Osteocyte (in vitro differentiated cells): ENCODE data around the gene NTN4. TPM values are rescaled to one million over a fixed set of nuclear protein-coding genes. Genes with fewer than 3 reads are reported as not detected.
"Not testable (repeated sequence)": the region's sequence is repeated elsewhere in the genome, so short reads cannot be mapped to it uniquely, and the experiment has no call there.

Experiments used
- DNase-seq: peaks from one replicate; pipeline ENCODE4 v3.0.0; 2021; ENCODE audit warnings: mixed read lengths; ENCODE audit not compliant: unreplicated experiment; ENCODE audit errors: extremely low spot score
- H3K27ac Mint-ChIP-seq: one replicate; pipeline ENCODE4 v1.8.0; 2021; ENCODE audit warnings: mild to moderate bottlenecking, mixed read lengths; ENCODE audit not compliant: unreplicated experiment
- H3K27me3 Mint-ChIP-seq: one replicate; pipeline ENCODE4 v1.8.0; 2021; ENCODE audit warnings: mixed read lengths; ENCODE audit not compliant: unreplicated experiment
- H3K36me3 Mint-ChIP-seq: one replicate; pipeline ENCODE4 v1.8.0; 2021; ENCODE audit warnings: mixed read lengths; ENCODE audit not compliant: unreplicated experiment
- H3K4me1 Mint-ChIP-seq: one replicate; pipeline ENCODE4 v1.8.0; 2021; ENCODE audit warnings: mixed read lengths; ENCODE audit not compliant: unreplicated experiment
- H3K4me3 Mint-ChIP-seq: one replicate; pipeline ENCODE4 v1.8.0; 2021; ENCODE audit warnings: mild to moderate bottlenecking, moderate library complexity, mixed read lengths; ENCODE audit not compliant: unreplicated experiment
- H3K9me3 Mint-ChIP-seq: one replicate; pipeline ENCODE4 v1.8.0; 2021; ENCODE audit warnings: mixed read lengths; ENCODE audit not compliant: unreplicated experiment
- CTCF ChIP-seq: fragments of 200-600 bp; sonication (generic); IDR thresholded peaks from 2 replicates; pipeline ENCODE4 v1.5.0; 2021; ENCODE audit warnings: antibody characterized with exemption, mild to moderate bottlenecking, moderate library complexity
- total RNA-seq: library from RNA; stranded (reverse); gene quantifications from 2 replicates; pipeline ENCODE4 v1.2.1, GENCODE V29; 2021

The NTN4 gene
- total RNA-seq, 1 donor from 2014 or later, result 654 TPM

GRCh38 chr12:95681210-95681765 lies 109.3 kb downstream of the NTN4 start:
- Mint-ChIP-seq H3K27me3 (no peaks in the 10 kb centered on the region), H3K9me3 (no peaks in the 10 kb centered on the region), H3K27ac (peak overlapping the region; percentile 34), H3K36me3 (peaks cover 77% of the 10 kb centered on the region), H3K4me1 (peaks cover 9% of the 10 kb centered on the region), H3K4me3 (no peak overlapping the region)
- DNase-seq, result no peak
- no peak for TF ChIP-seq CTCF

- Mint-ChIP-seq H3K4me1 (peaks cover 26% of the 10 kb centered on the region), H3K36me3 (peaks cover 76% of the 10 kb centered on the region), H3K9me3 (no peaks in the 10 kb centered on the region), H3K27ac (no peak overlapping the region), H3K4me3 (no peak overlapping the region), H3K27me3 (no peaks in the 10 kb centered on the region)
- no peak for DNase-seq
- TF ChIP-seq CTCF, result no peak
Measured at GRCh38 chr12:95678684-95679083, 111.9 kb downstream of the NTN4 start.

GRCh38 chr12:95677782-95678181 lies 112.8 kb downstream of the NTN4 start:
- not testable (repeated sequence) for H3K4me3 Mint-ChIP-seq, DNase-seq, H3K9me3 Mint-ChIP-seq, H3K27me3 Mint-ChIP-seq
- H3K36me3 Mint-ChIP-seq, result peaks cover 73% of the 10 kb centered on the region
- H3K27ac Mint-ChIP-seq, result peak overlapping the region; percentile 18
- peaks cover 32% of the 10 kb centered on the region for H3K4me1 Mint-ChIP-seq

GRCh38 chr12:95674631-95675030 lies 115.9 kb downstream of the NTN4 start:
- H3K27ac Mint-ChIP-seq, result peak overlapping the region; percentile 87
- DNase-seq, result no peak

GRCh38 chr12:95674163-95674562 lies 116.4 kb downstream of the NTN4 start:
- H3K9me3 Mint-ChIP-seq, result no peaks in the 10 kb centered on the region
- no peaks in the 10 kb centered on the region for H3K27me3 Mint-ChIP-seq
- H3K4me1 Mint-ChIP-seq, result peaks cover 37% of the 10 kb centered on the region
- TF ChIP-seq CTCF, result no peak
- peaks cover 65% of the 10 kb centered on the region for H3K36me3 Mint-ChIP-seq
- H3K27ac Mint-ChIP-seq, result peak overlapping the region; percentile 87
- no peak for DNase-seq
- H3K4me3 Mint-ChIP-seq, result no peak overlapping the region

More at GRCh38 chr12:95674631-95675030, 115.9 kb downstream of the NTN4 start:
- peaks cover 37% of the 10 kb centered on the region for H3K4me1 Mint-ChIP-seq
- H3K36me3 Mint-ChIP-seq, result peaks cover 67% of the 10 kb centered on the region
- H3K4me3 Mint-ChIP-seq, result no peak overlapping the region
- H3K9me3 Mint-ChIP-seq, result no peaks in the 10 kb centered on the region
- no peaks in the 10 kb centered on the region for H3K27me3 Mint-ChIP-seq
- no peak for TF ChIP-seq CTCF

- Mint-ChIP-seq H3K27ac (peak overlapping the region; percentile 87), H3K36me3 (peaks cover 59% of the 10 kb centered on the region), H3K4me3 (no peak overlapping the region), H3K9me3 (no peaks in the 10 kb centered on the region), H3K27me3 (no peaks in the 10 kb centered on the region), H3K4me1 (peaks cover 37% of the 10 kb centered on the region)
- no peak for TF ChIP-seq CTCF
- no peak for DNase-seq
Measured at GRCh38 chr12:95673576-95673975, 117.0 kb downstream of the NTN4 start.
